GM23338 (cell line): Measurements from ENCODE around the gene XXYLT1.

Experiments
- CREB1 ChIP-seq: fragments of 250-450 bp; sonication (Bioruptor Pico); IDR thresholded peaks from 2 replicates; pipeline ENCODE4 v1.5.0; 2020; ENCODE audit warnings: low read depth, mild to moderate bottlenecking, moderate library complexity
- EZH2 ChIP-seq: fragments of 200-600 bp; sonication (generic); IDR thresholded peaks from one replicate; pipeline ENCODE4 v1.8.0; 2017; ENCODE audit warnings: antibody characterized with exemption, mild to moderate bottlenecking, low read depth; ENCODE audit not compliant: unreplicated experiment
- EZH2phosphoT487 ChIP-seq: fragments of 200-600 bp; sonication (generic); IDR thresholded peaks from one replicate; pipeline ENCODE4 v1.8.1; 2018; ENCODE audit warnings: antibody characterized with exemption; ENCODE audit not compliant: unreplicated experiment
- JUNB ChIP-seq: IDR thresholded peaks from one replicate; pipeline ENCODE4 v1.6.1; 2016; ENCODE audit warnings: antibody characterized with exemption; ENCODE audit not compliant: unreplicated experiment
- NANOG ChIP-seq: IDR thresholded peaks from 2 replicates; pipeline ENCODE4 v1.6.1; 2016; ENCODE audit warnings: antibody characterized with exemption, borderline replicate concordance
- POLR2AphosphoS5 ChIP-seq: IDR thresholded peaks from 2 replicates; pipeline ENCODE4 v1.6.1; 2016; ENCODE audit warnings: antibody characterized with exemption, low read depth
- STAT1 ChIP-seq: IDR thresholded peaks from one replicate; pipeline ENCODE4 v1.6.1; 2016; ENCODE audit warnings: antibody characterized with exemption; ENCODE audit not compliant: unreplicated experiment
- ZNF114 ChIP-seq: fragments of 250-450 bp; sonication (Bioruptor Pico); IDR thresholded peaks from 2 replicates; pipeline ENCODE4 v1.5.0; 2020; ENCODE audit warnings: mild to moderate bottlenecking, moderate library complexity
- ZNF331 ChIP-seq: fragments of 250-450 bp; sonication (Bioruptor Pico); IDR thresholded peaks from 2 replicates; pipeline ENCODE4 v1.5.0; 2020; ENCODE audit warnings: low read depth, mild to moderate bottlenecking, moderate library complexity
- TF ChIP-seq, protein P1 (sequence below), 2 experiments: fragments of 200-600 bp in 1 of 2; sonication (generic) in 1 of 2; conservative IDR thresholded peaks; 2 replicates each; pipeline versions ENCODE4 v1.5.1 to v1.6.1; 2016 to 2017; ENCODE audit warnings: antibody characterized with exemption in 2 of 2, low read depth in 2 of 2, mild to moderate bottlenecking in 2 of 2, moderate library complexity in 1 of 2
- TF ChIP-seq, protein P2 (sequence below): IDR thresholded peaks from one replicate; pipeline ENCODE4 v1.6.1; 2018; ENCODE audit warnings: antibody characterized with exemption; ENCODE audit not compliant: unreplicated experiment
- TF ChIP-seq, protein P3 (sequence below): IDR thresholded peaks from 2 replicates; pipeline ENCODE4 v1.6.1; 2016; ENCODE audit warnings: antibody characterized with exemption
- TF ChIP-seq, protein P4 (sequence below): fragments of 250-450 bp; sonication (Bioruptor Pico); IDR thresholded peaks from 2 replicates; pipeline ENCODE4 v1.5.0; 2020; ENCODE audit warnings: mild to moderate bottlenecking, moderate library complexity

DNA sequence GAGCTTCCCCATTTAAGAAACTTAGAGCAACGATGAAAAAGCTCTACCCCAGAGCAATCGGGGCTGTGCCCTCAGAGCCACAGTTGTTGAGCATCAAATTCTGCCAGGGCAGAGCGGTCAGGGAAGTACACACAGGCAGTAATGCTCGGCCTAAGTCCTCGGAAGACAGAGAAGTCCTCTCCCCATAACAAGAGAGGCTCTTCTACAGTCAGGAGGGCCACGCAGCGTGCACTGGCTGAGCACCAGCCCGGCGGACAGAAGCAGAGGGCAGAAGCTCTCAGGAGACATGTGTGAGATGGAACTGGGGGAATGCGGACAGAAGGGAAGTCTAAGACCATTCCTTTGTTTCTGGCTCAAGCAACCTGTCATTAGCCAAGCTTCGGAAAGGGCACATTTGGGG is 95.9 kb downstream of the XXYLT1 start:
- TF ChIP-seq, protein P1, sequence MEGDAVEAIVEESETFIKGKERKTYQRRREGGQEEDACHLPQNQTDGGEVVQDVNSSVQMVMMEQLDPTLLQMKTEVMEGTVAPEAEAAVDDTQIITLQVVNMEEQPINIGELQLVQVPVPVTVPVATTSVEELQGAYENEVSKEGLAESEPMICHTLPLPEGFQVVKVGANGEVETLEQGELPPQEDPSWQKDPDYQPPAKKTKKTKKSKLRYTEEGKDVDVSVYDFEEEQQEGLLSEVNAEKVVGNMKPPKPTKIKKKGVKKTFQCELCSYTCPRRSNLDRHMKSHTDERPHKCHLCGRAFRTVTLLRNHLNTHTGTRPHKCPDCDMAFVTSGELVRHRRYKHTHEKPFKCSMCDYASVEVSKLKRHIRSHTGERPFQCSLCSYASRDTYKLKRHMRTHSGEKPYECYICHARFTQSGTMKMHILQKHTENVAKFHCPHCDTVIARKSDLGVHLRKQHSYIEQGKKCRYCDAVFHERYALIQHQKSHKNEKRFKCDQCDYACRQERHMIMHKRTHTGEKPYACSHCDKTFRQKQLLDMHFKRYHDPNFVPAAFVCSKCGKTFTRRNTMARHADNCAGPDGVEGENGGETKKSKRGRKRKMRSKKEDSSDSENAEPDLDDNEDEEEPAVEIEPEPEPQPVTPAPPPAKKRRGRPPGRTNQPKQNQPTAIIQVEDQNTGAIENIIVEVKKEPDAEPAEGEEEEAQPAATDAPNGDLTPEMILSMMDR (conservative IDR thresholded peaks at IDR 0.05; ENCODE audit: low read depth in 2 of 2), result no peak
- TF ChIP-seq POLR2AphosphoS5, result no peak
- TF ChIP-seq ZNF114, result no peak
- no peak for TF ChIP-seq EZH2
- TF ChIP-seq, protein P2, sequence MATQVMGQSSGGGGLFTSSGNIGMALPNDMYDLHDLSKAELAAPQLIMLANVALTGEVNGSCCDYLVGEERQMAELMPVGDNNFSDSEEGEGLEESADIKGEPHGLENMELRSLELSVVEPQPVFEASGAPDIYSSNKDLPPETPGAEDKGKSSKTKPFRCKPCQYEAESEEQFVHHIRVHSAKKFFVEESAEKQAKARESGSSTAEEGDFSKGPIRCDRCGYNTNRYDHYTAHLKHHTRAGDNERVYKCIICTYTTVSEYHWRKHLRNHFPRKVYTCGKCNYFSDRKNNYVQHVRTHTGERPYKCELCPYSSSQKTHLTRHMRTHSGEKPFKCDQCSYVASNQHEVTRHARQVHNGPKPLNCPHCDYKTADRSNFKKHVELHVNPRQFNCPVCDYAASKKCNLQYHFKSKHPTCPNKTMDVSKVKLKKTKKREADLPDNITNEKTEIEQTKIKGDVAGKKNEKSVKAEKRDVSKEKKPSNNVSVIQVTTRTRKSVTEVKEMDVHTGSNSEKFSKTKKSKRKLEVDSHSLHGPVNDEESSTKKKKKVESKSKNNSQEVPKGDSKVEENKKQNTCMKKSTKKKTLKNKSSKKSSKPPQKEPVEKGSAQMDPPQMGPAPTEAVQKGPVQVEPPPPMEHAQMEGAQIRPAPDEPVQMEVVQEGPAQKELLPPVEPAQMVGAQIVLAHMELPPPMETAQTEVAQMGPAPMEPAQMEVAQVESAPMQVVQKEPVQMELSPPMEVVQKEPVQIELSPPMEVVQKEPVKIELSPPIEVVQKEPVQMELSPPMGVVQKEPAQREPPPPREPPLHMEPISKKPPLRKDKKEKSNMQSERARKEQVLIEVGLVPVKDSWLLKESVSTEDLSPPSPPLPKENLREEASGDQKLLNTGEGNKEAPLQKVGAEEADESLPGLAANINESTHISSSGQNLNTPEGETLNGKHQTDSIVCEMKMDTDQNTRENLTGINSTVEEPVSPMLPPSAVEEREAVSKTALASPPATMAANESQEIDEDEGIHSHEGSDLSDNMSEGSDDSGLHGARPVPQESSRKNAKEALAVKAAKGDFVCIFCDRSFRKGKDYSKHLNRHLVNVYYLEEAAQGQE, result no peak
- TF ChIP-seq, protein P3, sequence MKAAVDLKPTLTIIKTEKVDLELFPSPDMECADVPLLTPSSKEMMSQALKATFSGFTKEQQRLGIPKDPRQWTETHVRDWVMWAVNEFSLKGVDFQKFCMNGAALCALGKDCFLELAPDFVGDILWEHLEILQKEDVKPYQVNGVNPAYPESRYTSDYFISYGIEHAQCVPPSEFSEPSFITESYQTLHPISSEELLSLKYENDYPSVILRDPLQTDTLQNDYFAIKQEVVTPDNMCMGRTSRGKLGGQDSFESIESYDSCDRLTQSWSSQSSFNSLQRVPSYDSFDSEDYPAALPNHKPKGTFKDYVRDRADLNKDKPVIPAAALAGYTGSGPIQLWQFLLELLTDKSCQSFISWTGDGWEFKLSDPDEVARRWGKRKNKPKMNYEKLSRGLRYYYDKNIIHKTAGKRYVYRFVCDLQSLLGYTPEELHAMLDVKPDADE, result no peak
- TF ChIP-seq CREB1 (CRISPR knock-in tag), result no peak
- TF ChIP-seq STAT1, result no peak
- no peak for TF ChIP-seq EZH2phosphoT487
- no peak for TF ChIP-seq JUNB
- TF ChIP-seq ZNF331 (CRISPR knock-in tag), result no peak
- TF ChIP-seq NANOG, result no peak
- TF ChIP-seq, protein P4, sequence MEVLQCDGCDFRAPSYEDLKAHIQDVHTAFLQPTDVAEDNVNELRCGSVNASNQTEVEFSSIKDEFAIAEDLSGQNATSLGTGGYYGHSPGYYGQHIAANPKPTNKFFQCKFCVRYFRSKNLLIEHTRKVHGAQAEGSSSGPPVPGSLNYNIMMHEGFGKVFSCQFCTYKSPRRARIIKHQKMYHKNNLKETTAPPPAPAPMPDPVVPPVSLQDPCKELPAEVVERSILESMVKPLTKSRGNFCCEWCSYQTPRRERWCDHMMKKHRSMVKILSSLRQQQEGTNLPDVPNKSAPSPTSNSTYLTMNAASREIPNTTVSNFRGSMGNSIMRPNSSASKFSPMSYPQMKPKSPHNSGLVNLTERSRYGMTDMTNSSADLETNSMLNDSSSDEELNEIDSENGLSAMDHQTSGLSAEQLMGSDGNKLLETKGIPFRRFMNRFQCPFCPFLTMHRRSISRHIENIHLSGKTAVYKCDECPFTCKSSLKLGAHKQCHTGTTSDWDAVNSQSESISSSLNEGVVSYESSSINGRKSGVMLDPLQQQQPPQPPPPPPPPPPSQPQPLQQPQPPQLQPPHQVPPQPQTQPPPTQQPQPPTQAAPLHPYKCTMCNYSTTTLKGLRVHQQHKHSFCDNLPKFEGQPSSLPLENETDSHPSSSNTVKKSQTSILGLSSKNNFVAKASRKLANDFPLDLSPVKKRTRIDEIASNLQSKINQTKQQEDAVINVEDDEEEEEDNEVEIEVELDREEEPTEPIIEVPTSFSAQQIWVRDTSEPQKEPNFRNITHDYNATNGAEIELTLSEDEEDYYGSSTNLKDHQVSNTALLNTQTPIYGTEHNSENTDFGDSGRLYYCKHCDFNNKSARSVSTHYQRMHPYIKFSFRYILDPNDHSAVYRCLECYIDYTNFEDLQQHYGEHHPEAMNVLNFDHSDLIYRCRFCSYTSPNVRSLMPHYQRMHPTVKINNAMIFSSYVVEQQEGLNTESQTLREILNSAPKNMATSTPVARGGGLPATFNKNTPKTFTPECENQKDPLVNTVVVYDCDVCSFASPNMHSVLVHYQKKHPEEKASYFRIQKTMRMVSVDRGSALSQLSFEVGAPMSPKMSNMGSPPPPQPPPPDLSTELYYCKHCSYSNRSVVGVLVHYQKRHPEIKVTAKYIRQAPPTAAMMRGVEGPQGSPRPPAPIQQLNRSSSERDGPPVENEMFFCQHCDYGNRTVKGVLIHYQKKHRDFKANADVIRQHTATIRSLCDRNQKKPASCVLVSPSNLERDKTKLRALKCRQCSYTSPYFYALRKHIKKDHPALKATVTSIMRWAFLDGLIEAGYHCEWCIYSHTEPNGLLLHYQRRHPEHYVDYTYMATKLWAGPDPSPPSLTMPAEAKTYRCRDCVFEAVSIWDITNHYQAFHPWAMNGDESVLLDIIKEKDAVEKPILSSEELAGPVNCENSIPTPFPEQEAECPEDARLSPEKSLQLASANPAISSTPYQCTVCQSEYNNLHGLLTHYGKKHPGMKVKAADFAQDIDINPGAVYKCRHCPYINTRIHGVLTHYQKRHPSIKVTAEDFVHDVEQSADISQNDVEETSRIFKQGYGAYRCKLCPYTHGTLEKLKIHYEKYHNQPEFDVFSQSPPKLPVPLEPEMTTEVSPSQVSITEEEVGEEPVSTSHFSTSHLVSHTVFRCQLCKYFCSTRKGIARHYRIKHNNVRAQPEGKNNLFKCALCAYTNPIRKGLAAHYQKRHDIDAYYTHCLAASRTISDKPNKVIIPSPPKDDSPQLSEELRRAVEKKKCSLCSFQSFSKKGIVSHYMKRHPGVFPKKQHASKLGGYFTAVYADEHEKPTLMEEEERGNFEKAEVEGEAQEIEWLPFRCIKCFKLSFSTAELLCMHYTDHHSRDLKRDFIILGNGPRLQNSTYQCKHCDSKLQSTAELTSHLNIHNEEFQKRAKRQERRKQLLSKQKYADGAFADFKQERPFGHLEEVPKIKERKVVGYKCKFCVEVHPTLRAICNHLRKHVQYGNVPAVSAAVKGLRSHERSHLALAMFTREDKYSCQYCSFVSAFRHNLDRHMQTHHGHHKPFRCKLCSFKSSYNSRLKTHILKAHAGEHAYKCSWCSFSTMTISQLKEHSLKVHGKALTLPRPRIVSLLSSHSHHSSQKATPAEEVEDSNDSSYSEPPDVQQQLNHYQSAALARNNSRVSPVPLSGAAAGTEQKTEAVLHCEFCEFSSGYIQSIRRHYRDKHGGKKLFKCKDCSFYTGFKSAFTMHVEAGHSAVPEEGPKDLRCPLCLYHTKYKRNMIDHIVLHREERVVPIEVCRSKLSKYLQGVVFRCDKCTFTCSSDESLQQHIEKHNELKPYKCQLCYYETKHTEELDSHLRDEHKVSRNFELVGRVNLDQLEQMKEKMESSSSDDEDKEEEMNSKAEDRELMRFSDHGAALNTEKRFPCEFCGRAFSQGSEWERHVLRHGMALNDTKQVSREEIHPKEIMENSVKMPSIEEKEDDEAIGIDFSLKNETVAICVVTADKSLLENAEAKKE (CRISPR knock-in tag), result no peak
